Measurements from ENCODE around the gene NBEA.

The NBEA gene

GRCh38 chr13:35501661-35502235, 559.7 kb downstream of the NBEA start:
- DNase-seq (ENCODE audit: low read depth, low spot score) = no peak

- no peak for DNase-seq (ENCODE audit: low read depth, low spot score)
Observed at GRCh38 chr13:35502456-35502855, 560.4 kb downstream of the NBEA start.

- no peak for DNase-seq (ENCODE audit: low read depth, low spot score)
Observed at GRCh38 chr13:35512271-35512920, 570.3 kb downstream of the NBEA start.

- DNase-seq (ENCODE audit: low read depth, low spot score) = no peak
Observed at GRCh38 chr13:35514061-35514477, 572.0 kb downstream of the NBEA start.

- DNase-seq (ENCODE audit: low read depth, low spot score) = no peak
Observed at GRCh38 chr13:35514801-35515502, 572.9 kb downstream of the NBEA start.

- DNase-seq (ENCODE audit: low read depth, low spot score) = no peak
Observed at GRCh38 chr13:35518337-35518946, 576.4 kb downstream of the NBEA start.

GRCh38 chr13:35524171-35524570, 582.1 kb downstream of the NBEA start:
- no peak for DNase-seq (ENCODE audit: low read depth, low spot score)

- DNase-seq (ENCODE audit: low read depth, low spot score) = no peak
Observed at GRCh38 chr13:35526577-35526976, 584.5 kb downstream of the NBEA start.

- DNase-seq (ENCODE audit: low read depth, low spot score) = no peak
Observed at GRCh38 chr13:35527451-35527850, 585.4 kb downstream of the NBEA start.

GRCh38 chr13:35530147-35530546, 588.1 kb downstream of the NBEA start:
- DNase-seq (ENCODE audit: low read depth, low spot score) = no peak

GRCh38 chr13:35530581-35530980, 588.5 kb downstream of the NBEA start:
- DNase-seq (ENCODE audit: low read depth, low spot score) = no peak

GRCh38 chr13:35531526-35531925, 589.5 kb downstream of the NBEA start:
- no peak for DNase-seq (ENCODE audit: low read depth, low spot score)

- DNase-seq (ENCODE audit: low read depth, low spot score) = no peak
Observed at GRCh38 chr13:35534343-35534742, 592.3 kb downstream of the NBEA start.

GRCh38 chr13:35548790-35549189, 606.7 kb downstream of the NBEA start:
- no peak for DNase-seq (ENCODE audit: low read depth, low spot score)

GRCh38 chr13:35549481-35549880, 607.4 kb downstream of the NBEA start:
- no peak for DNase-seq (ENCODE audit: low read depth, low spot score)

- no peak for DNase-seq (ENCODE audit: low read depth, low spot score)
Observed at GRCh38 chr13:35552172-35552844, 610.2 kb downstream of the NBEA start.

- DNase-seq (ENCODE audit: low read depth, low spot score) = no peak
Observed at GRCh38 chr13:35554972-35555623, 613.0 kb downstream of the NBEA start.

GRCh38 chr13:35557475-35557874, 615.4 kb downstream of the NBEA start:
- no peak for DNase-seq (ENCODE audit: low read depth, low spot score)

GRCh38 chr13:35561540-35561939, 619.5 kb downstream of the NBEA start:
- DNase-seq (ENCODE audit: low read depth, low spot score) = no peak

- no peak for DNase-seq (ENCODE audit: low read depth, low spot score)
Observed at GRCh38 chr13:35565273-35565672, 623.2 kb downstream of the NBEA start.

GRCh38 chr13:35566340-35566739, 624.3 kb downstream of the NBEA start:
- no peak for DNase-seq (ENCODE audit: low read depth, low spot score)

Measured in iPS DF 19.7 (cell line).